ENCODE results near the gene MRPS27.

MRPS27 gene

GRCh38 chr5:72280581-72281069 is 39.4 kb downstream of the MRPS27 start:
- H3K4me3 ChIP-seq (replicated peaks; ENCODE audit: low read depth, low read length): no peak overlapping the region
- no peak for DNase-seq (ENCODE audit: extremely low read depth, low read depth)
- peak; percentile 57 for TF ChIP-seq CTCF (IDR thresholded peaks at IDR 0.05; ENCODE audit: low read depth, low read length, missing control alignments)

GRCh38 chr5:72276219-72276752 is 43.8 kb downstream of the MRPS27 start:
- DNase-seq (ENCODE audit: extremely low read depth, low read depth): no peak
- TF ChIP-seq CTCF (IDR thresholded peaks at IDR 0.05; ENCODE audit: low read depth, low read length, missing control alignments): no peak
- no peak overlapping the region for H3K4me3 ChIP-seq (replicated peaks; ENCODE audit: low read depth, low read length)

- no peak for DNase-seq (ENCODE audit: extremely low read depth, low read depth)
- no peak overlapping the region for H3K4me3 ChIP-seq (replicated peaks; ENCODE audit: low read depth, low read length)
- TF ChIP-seq CTCF (IDR thresholded peaks at IDR 0.05; ENCODE audit: low read depth, low read length, missing control alignments): no peak
These were observed 46.5 kb downstream of the MRPS27 start for GRCh38 chr5:72273547-72273946.

DNA sequence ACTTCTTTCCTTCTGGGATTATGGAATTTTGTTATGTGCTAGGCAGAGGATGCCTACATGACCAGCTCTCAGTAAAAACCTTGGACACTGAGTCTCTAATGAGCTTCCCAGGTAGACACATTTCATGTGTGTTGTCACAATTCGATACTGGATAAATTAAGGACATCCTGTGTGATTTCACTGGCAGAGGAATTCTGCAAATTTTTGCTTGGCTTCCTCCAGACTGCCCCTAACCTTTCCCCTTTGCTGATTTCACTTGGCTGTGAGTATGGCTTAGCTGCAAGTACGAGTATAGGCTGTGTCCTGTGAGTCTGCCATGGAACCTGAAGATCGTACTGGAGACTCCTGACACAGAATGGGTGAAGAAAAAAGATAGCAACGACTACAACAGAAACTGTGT is 47.6 kb downstream of the MRPS27 start:
- no peak for TF ChIP-seq CTCF (IDR thresholded peaks at IDR 0.05; ENCODE audit: low read depth, low read length, missing control alignments)
- no peak for DNase-seq (ENCODE audit: extremely low read depth, low read depth)
- no peak overlapping the region for H3K4me3 ChIP-seq (replicated peaks; ENCODE audit: low read depth, low read length)

DNA sequence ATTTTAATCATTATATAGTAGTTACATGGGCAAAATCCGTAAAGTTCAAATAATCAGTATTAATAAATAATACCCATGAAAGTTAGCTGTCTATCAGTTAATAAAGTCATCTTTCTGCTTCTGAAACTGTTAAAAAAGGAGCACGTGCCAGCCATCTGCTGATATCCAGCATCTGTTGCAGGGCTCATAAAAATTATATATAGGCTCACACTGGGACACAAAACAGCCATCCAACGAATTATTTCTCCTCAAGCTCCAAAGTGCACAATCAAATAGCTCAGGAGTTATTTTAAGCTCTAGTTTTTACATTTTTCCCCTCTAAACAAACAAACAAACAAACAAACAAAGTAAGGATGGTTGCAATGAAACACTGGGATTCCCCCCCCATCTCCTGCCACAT is 48.3 kb downstream of the MRPS27 start:
- H3K4me3 ChIP-seq (replicated peaks; ENCODE audit: low read depth, low read length): no peak overlapping the region
- no peak for TF ChIP-seq CTCF (IDR thresholded peaks at IDR 0.05; ENCODE audit: low read depth, low read length, missing control alignments)
- DNase-seq (ENCODE audit: extremely low read depth, low read depth): no peak

GRCh38 chr5:72270037-72270436 is 50.0 kb downstream of the MRPS27 start:
- H3K4me3 ChIP-seq (replicated peaks; ENCODE audit: low read depth, low read length): no peak overlapping the region
- no peak for TF ChIP-seq CTCF (IDR thresholded peaks at IDR 0.05; ENCODE audit: low read depth, low read length, missing control alignments)
- DNase-seq (ENCODE audit: extremely low read depth, low read depth): no peak

DNA sequence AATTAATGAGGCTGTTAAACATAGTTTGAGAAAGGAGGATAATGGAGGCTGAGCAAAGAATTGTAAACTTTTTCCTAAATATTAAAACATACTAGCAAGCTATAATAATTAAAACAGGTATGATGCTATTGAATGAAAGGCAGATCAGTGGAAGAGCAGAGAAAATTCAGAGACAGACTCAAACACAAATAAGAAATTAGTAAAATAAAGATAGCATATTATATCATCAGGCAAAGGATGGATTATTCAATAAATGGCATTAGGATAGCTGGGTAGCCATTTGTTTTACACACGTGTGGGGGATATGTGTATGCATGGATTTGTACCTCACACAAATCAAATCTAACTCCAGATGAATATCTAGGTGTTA is 50.6 kb downstream of the MRPS27 start:
- H3K4me3 ChIP-seq (replicated peaks; ENCODE audit: low read depth, low read length): no peak overlapping the region
- TF ChIP-seq CTCF (IDR thresholded peaks at IDR 0.05; ENCODE audit: low read depth, low read length, missing control alignments): no peak
- no peak for DNase-seq (ENCODE audit: extremely low read depth, low read depth)
